ENCODE measurements around the gene OTUD3.
A peak's percentile ranks its signal among the peaks of the same experiment; 100 is the strongest.
"Not testable (repeated sequence)": the region's sequence is repeated elsewhere in the genome, so short reads cannot be mapped to it uniquely, and the experiment has no call there.

OTUD3 gene

GRCh38 chr1:19882111-19883071, at the start of gene OTUD3:
TSS of gene OTUD3 (plus strand) at chr1:19882395. CDS start at chr1:19882514, 119 bp downstream.
- peak; percentile 96 to 97 for ATAC-seq

- ATAC-seq: no peak
These were observed 46.6 kb upstream of the OTUD3 start for GRCh38 chr1:19835578-19835977.

- no peak for ATAC-seq
These were observed 44.3 kb upstream of the OTUD3 start for GRCh38 chr1:19837866-19838265.

GRCh38 chr1:19840228-19840627, 42.0 kb upstream of the OTUD3 start:
- ATAC-seq: peak in 1 of 2 donors; percentile 27

- ATAC-seq: no peak
These were observed 37.3 kb upstream of the OTUD3 start for GRCh38 chr1:19844731-19845495.

GRCh38 chr1:19845555-19845954, 36.6 kb upstream of the OTUD3 start:
- ATAC-seq: no peak

GRCh38 chr1:19846338-19846737, 35.9 kb upstream of the OTUD3 start:
- ATAC-seq: no peak

- ATAC-seq: not testable (repeated sequence)
These were observed 34.9 kb upstream of the OTUD3 start for GRCh38 chr1:19847334-19847733.

- not testable (repeated sequence) for ATAC-seq
These were observed 32.9 kb upstream of the OTUD3 start for GRCh38 chr1:19849307-19849706.

- ATAC-seq: no peak
These were observed 32.0 kb upstream of the OTUD3 start for GRCh38 chr1:19850214-19850613.

GRCh38 chr1:19852036-19852435, 30.2 kb upstream of the OTUD3 start:
- no peak for ATAC-seq

- ATAC-seq: no peak
These were observed 27.3 kb upstream of the OTUD3 start for GRCh38 chr1:19854866-19855265.

- no peak for ATAC-seq
These were observed 23.3 kb upstream of the OTUD3 start for GRCh38 chr1:19858893-19859292.

GRCh38 chr1:19859876-19860275, 22.3 kb upstream of the OTUD3 start:
- no peak for ATAC-seq

- ATAC-seq: no peak
These were observed 21.8 kb upstream of the OTUD3 start for GRCh38 chr1:19860418-19860817.

- ATAC-seq: no peak
These were observed 21.2 kb upstream of the OTUD3 start for GRCh38 chr1:19861034-19861433.

- no peak for ATAC-seq
These were observed 20.2 kb upstream of the OTUD3 start for GRCh38 chr1:19861842-19862530.

- ATAC-seq: no peak
These were observed 19.3 kb upstream of the OTUD3 start for GRCh38 chr1:19862944-19863343.

- no peak for ATAC-seq
These were observed 17.5 kb upstream of the OTUD3 start for GRCh38 chr1:19864570-19865160.

- no peak for ATAC-seq
These were observed 16.2 kb upstream of the OTUD3 start for GRCh38 chr1:19866029-19866428.

- ATAC-seq: no peak
These were observed 15.4 kb upstream of the OTUD3 start for GRCh38 chr1:19866758-19867157.

GRCh38 chr1:19868575-19868974, 13.6 kb upstream of the OTUD3 start:
- not testable (repeated sequence) for ATAC-seq

GRCh38 chr1:19869453-19869852, 12.7 kb upstream of the OTUD3 start:
- not testable (repeated sequence) for ATAC-seq
